GM10266 (cell line): ENCODE measurements around the gene GALM.
"Not testable (repeated sequence)": the region's sequence is repeated elsewhere in the genome, so short reads cannot be mapped to it uniquely, and the experiment has no call there.

Source experiments
- DNase-seq: peaks from one replicate; pipeline ENCODE4 v3.0.0; 2012; ENCODE audit errors: extremely low spot score
- TF ChIP-seq, protein P1 (sequence below): IDR thresholded peaks from 2 replicates; pipeline ENCODE4 v1.5.1; 2012; ENCODE audit warnings: mild to moderate bottlenecking, low read depth; ENCODE audit not compliant: control insufficient read depth, insufficient read depth; ENCODE audit errors: missing control alignments

The GALM gene

DNA sequence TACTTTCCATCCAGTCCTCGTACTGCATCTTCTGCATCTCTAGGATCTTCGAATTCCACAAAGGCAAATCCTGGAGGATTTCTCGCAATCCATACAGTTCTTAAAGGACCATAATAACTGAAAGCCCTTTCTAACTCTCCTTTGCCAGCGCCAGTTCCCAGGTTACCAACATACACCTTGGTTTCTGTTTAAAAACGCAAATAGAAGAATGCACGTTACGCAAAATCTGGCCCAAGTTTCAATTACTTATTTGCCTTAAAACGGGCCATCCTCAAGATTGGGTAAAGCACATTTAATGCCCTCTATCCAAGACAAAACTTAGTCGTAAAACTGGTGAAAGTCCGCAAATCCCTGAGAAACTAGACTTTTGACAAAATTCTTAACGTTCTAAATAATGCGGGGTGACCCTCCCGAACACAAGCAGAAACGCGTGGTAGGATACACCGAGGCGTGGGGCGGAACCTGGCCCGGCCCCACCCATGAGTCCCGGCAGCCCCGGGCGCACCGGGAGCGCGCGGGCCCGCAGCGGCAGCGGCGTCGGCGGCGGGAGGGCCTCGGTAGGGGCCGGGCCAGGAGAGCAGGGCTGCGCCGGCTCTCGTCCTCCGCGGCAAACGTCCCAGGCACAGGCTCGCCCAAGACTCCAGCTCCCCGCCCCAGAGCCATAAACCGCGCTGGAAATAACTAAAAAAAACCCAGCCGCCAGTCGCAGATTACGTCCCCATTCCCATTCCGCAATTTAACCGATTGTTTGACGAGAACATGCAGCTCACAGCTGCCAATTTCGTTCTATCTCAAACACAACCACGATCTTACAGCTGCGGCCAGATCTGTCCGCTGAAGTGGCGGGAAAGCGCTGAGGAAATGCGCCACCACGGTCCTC, 84.3 kb downstream of the GALM start:
- DNase-seq: peak; percentile 74
- TF ChIP-seq, protein P1, sequence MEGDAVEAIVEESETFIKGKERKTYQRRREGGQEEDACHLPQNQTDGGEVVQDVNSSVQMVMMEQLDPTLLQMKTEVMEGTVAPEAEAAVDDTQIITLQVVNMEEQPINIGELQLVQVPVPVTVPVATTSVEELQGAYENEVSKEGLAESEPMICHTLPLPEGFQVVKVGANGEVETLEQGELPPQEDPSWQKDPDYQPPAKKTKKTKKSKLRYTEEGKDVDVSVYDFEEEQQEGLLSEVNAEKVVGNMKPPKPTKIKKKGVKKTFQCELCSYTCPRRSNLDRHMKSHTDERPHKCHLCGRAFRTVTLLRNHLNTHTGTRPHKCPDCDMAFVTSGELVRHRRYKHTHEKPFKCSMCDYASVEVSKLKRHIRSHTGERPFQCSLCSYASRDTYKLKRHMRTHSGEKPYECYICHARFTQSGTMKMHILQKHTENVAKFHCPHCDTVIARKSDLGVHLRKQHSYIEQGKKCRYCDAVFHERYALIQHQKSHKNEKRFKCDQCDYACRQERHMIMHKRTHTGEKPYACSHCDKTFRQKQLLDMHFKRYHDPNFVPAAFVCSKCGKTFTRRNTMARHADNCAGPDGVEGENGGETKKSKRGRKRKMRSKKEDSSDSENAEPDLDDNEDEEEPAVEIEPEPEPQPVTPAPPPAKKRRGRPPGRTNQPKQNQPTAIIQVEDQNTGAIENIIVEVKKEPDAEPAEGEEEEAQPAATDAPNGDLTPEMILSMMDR: no peak

DNA sequence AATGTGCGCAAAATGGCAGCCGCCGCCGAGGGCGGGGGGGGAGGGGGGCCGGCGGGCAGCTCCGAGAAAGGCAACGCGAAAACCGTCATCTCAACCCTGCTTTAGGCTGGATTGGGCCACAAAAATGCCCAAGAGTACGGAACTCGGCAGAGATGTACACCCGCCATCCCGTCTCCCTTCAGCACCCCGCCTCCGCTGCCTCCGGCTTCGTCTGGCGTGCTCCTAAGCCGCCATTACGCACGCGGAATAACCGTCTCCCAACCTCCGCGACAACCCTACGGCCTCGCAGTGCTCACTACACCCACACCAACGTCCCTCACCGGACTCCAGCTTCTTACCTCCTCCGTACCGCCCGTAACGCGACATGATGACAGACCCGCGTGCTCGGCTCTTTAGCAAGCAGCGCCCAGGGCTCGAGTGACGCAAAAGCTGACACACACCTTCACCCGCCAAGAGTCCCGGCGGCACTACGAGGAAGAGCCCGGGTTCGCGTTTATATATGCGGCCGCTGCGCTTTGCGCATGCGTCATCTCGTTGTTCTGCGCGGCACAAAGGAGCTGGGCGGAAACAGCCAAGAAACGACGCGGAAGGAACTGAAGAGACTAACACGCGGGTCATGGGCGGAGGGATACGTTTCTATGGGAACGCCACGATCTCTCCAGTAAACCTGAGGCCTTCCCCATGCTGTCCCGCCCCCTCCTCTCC, 85.1 kb downstream of the GALM start, which contains the start of gene SRSF7:
Gene SRSF7, minus strand, starts transcription at position 471 of the 705 bp plus-strand sequence. Its CDS starts 105 bp downstream, at position 366.
- peak; percentile 98 for DNase-seq
- TF ChIP-seq, protein P1: no peak

DNA sequence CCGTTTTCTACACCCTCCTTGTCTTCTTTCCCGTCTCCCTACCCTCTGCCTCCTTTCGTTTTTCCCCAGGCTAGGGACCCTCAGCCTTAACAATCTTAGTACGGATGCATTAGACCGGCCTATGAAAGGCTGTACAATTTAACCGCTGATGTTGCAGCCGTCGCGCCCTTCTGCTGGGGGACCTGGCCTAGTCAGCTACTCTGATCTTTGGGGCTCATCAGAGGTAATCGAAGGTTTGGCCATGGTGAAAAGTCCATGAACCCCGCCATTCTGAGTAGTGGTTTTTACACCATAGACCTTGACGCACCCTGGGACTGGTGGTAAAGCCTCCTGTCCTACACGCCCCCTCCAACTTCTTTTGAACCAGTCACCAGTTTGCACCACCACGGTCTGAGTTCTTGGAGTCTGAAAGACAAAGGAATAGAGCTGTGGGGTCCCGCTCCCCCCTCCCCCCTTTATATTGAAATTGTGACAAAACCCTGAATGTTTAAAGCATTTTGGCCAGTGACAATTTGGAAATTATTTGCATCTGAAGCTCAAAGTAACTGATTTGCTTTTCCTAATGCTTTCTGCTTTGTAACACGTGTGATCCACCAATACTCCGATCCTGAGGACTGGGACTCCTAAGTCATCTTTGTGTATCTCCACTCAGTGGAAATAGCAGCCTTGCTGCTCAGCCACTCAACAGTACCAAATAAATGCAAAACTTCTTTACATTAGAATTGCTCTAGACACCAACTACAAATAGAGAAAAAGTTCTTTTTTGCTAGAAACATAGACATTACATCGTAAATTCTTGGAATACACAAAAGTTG, 85.9 kb downstream of the GALM start:
- no peak for DNase-seq
- TF ChIP-seq, protein P1: no peak

DNA sequence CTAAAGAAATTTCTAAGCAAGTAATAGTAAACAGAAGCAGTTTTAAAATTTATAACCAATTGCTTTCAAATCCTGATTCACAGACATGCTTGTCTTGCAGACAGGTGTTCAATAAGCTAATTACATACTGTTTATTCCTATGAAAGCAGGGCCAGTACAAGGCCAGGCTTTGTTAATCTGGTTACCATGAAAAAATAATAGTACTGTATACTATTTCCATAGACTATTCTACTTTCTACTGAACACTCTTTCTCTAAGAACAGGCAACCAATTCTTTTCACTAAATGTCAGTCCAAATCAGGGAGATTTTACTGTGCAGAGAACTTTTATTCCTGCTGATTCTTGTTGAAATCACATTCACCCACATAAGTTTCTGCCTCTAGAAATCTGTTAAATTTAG, 88.1 kb downstream of the GALM start:
- no peak for DNase-seq
- TF ChIP-seq, protein P1: no peak

GRCh38 chr2:38754506-38754905, 88.6 kb downstream of the GALM start:
- DNase-seq: no peak
- TF ChIP-seq, protein P1: no peak

DNA sequence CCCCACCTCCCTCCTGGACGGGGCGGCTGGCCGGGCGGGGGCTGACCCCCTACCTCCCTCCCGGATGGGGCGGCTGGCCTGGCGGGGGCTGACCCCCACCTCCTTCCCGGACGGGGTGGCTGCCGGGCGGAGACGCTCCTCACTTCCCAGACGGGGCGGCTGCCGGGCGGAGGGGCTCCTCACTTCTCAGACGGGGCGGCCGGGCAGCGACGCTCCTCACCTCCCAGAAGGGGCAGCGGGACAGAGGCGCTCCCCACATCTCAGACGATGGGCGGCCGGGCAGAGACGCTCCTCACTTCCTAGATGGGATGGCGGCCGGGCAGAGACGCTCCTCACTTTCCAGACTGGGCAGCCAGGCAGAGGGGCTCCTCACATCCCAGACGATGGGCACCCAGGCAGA, 90.0 kb downstream of the GALM start:
- DNase-seq: not testable (repeated sequence)

GRCh38 chr2:38763228-38763627, 97.3 kb downstream of the GALM start:
- TF ChIP-seq, protein P1: no peak
- peak; percentile 46 for DNase-seq
